Measurements from ENCODE around the gene REC114. TPM values are rescaled to one million over a fixed set of nuclear protein-coding genes. Genes with fewer than 3 reads are reported as not detected.

The REC114 gene
- total and polyA plus RNA-seq, 10 of the 15 experiments (the other 5 are each of a cell fraction or from before 2014, with no cell fraction given) = not detected

DNA sequence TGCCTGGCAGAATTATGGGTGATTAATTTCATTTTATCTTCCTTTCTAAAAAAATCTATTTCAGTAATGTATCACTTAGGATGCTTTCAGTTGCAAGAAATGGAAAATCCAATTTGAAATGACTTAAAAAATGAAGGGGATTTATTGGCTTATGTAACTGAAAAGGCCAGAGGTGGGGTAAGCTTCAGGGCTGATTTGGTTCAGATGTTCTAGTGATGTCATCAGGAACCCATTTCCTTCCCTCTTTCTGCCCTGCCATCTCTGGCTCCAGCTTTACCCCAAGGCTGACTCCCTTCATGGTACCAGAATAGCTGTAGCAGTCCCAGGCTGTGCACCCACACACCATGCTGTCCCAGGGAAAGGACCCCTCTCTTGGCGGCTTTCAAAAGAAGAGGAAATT is 18.5 kb upstream of the REC114 start (continued):
- TF ChIP-seq, protein P1, sequence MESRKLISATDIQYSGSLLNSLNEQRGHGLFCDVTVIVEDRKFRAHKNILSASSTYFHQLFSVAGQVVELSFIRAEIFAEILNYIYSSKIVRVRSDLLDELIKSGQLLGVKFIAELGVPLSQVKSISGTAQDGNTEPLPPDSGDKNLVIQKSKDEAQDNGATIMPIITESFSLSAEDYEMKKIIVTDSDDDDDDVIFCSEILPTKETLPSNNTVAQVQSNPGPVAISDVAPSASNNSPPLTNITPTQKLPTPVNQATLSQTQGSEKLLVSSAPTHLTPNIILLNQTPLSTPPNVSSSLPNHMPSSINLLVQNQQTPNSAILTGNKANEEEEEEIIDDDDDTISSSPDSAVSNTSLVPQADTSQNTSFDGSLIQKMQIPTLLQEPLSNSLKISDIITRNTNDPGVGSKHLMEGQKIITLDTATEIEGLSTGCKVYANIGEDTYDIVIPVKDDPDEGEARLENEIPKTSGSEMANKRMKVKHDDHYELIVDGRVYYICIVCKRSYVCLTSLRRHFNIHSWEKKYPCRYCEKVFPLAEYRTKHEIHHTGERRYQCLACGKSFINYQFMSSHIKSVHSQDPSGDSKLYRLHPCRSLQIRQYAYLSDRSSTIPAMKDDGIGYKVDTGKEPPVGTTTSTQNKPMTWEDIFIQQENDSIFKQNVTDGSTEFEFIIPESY (IDR thresholded peaks at IDR 0.05) = no peak
- no peak for TF ChIP-seq NFYB (IDR thresholded peaks at IDR 0.05; ENCODE audit: insufficient read depth, low read depth, low read length)
- no peak for TF ChIP-seq FOXM1 (IDR thresholded peaks at IDR 0.05; ENCODE audit: low read depth, low read length)

- 2% methylated on average over 2 of the region's 2 CpGs for WGBS (ENCODE audit: insufficient coverage, insufficient replicate concordance, low lambda C conversion rate, missing lambda C conversion rate)
- no peak overlapping the region for H3K4me3 ChIP-seq
- no peaks in the 10 kb centered on the region; a peak in 2 of 4 replicates for H3K27me3 ChIP-seq (replicated peaks in 1 of 2; ENCODE audit: control insufficient read depth in 2 of 2, insufficient read depth in 2 of 2, low read length in 1 of 2)
- H3K4me2 ChIP-seq (ENCODE audit: control insufficient read depth, insufficient read depth) = no peak overlapping the region
- BruUV-seq (replicated peaks) = no TSS peak
- no peaks in the 10 kb centered on the region for H3K9me3 ChIP-seq (replicated peaks; ENCODE audit: control insufficient read depth, insufficient read depth, low read length)
- no peak overlapping the region for H3K9ac ChIP-seq (ENCODE audit: control insufficient read depth, insufficient read depth, low read length)
- ChIA-PET CTCF (no interaction called here), POLR2A (no interaction called here), RAD21 (ENCODE audit: unreplicated experiment) (no interaction called here), SMC1A (ENCODE audit: uncharacterized antibody, unreplicated experiment) (no interaction called here)
- H2AFZ ChIP-seq (ENCODE audit: control insufficient read depth, low read depth, low read length) = no peak overlapping the region
- H3K36me3 ChIP-seq (ENCODE audit: control insufficient read depth in 2 of 2, insufficient read depth in 2 of 2, low read length in 1 of 2) = no peaks in the 10 kb centered on the region
- H3K27ac ChIP-seq (ENCODE audit: control insufficient read depth, insufficient read depth) = no peak overlapping the region
- DNase-seq (ENCODE audit: low read depth, low spot score) (no peak), ATAC-seq (no peak), FAIRE-seq (no peak)
- no peaks in the 10 kb centered on the region for H4K20me1 ChIP-seq (ENCODE audit: control insufficient read depth, insufficient read depth)
- TF ChIP-seq CBX5 (IDR thresholded peaks at IDR 0.05; ENCODE audit: low read depth) (no peak), RAD21 (IDR thresholded peaks at IDR 0.05; ENCODE audit: insufficient read depth, low read depth, low read length) (no peak), NBN (IDR thresholded peaks at IDR 0.05) (no peak), YY1 (IDR thresholded peaks at IDR 0.05; ENCODE audit: low read depth, low read length) (no peak), POLR2AphosphoS2 (IDR thresholded peaks at IDR 0.05; ENCODE audit: low read depth, low read length) (no peak), ZSCAN29 (IDR thresholded peaks at IDR 0.05) (no peak), POLR2AphosphoS5 (IDR thresholded peaks at IDR 0.05; ENCODE audit: low read length) (no peak), TARDBP (IDR thresholded peaks at IDR 0.05; ENCODE audit: borderline replicate concordance) (no peak), STAT1 (conservative IDR thresholded peaks at IDR 0.05) (no peak), SMARCA5 (IDR thresholded peaks at IDR 0.05) (no peak), PAX8 (IDR thresholded peaks at IDR 0.05) (no peak), PAX5 (IDR thresholded peaks at IDR 0.05; ENCODE audit: borderline replicate concordance, low read depth, low read length) (no peak), NR2F1 (conservative IDR thresholded peaks at IDR 0.05) (no peak), IRF3 (IDR thresholded peaks at IDR 0.05) (no peak), RFX5 (IDR thresholded peaks at IDR 0.05; ENCODE audit: low read depth, low read length) (no peak)
- TF ChIP-seq, protein P2, sequence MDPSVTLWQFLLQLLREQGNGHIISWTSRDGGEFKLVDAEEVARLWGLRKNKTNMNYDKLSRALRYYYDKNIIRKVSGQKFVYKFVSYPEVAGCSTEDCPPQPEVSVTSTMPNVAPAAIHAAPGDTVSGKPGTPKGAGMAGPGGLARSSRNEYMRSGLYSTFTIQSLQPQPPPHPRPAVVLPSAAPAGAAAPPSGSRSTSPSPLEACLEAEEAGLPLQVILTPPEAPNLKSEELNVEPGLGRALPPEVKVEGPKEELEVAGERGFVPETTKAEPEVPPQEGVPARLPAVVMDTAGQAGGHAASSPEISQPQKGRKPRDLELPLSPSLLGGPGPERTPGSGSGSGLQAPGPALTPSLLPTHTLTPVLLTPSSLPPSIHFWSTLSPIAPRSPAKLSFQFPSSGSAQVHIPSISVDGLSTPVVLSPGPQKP (IDR thresholded peaks at IDR 0.05; ENCODE audit: low read depth, low read length) = no peak
- in situ Hi-C loops (cut with MboI) = no loop called here
- H3K4me1 ChIP-seq (ENCODE audit: control insufficient read depth, insufficient read depth, low read length) = no peaks in the 10 kb centered on the region
- no peaks in the 10 kb centered on the region for H3K79me2 ChIP-seq (ENCODE audit: control insufficient read depth, insufficient read depth, low read length)
- intact Hi-C loops (cut with micrococcal nuclease; ENCODE audit: unreplicated experiment) = loop anchor here (10.0 kb wide), 1 partner anchor 229 kb away; no protein-coding TSS in a partner anchor
Measured at GRCh38 chr15:73425510-73425909, 17.5 kb upstream of the REC114 start.

Data from GM12878 (cell line).